ENCODE measurements around the gene TPD52L1. TPM values are rescaled to one million over a fixed set of nuclear protein-coding genes. Genes with fewer than 3 reads are reported as not detected.
A peak's percentile ranks its signal among the peaks of the same experiment; 100 is the strongest.
"Not testable (repeated sequence)": the region's sequence is repeated elsewhere in the genome, so short reads cannot be mapped to it uniquely, and the experiment has no call there.

Gene TPD52L1
- total and polyA plus RNA-seq, 4 donors = 16.5 to 55.1 (median 22.4) TPM

- WGBS (ENCODE audit: insufficient coverage) = no CpG with 5 or more reads among the region's 1 CpG
- DNase-seq (ENCODE audit: low read depth in 4 of 6, low spot score in 6 of 6) = no peak
- Histone ChIP-seq H3K4me1 (ENCODE audit: control insufficient read depth, insufficient read depth, low read length) (no peaks in the 10 kb centered on the region), H3K27ac (ENCODE audit: low read depth, low read length) (no peak overlapping the region), H3K9me3 (ENCODE audit: control insufficient read depth, insufficient read depth, low read length) (peaks cover 4% of the 10 kb centered on the region), H3K27me3 (ENCODE audit: control insufficient read depth, insufficient read depth, low read length) (no peaks in the 10 kb centered on the region), H3K36me3 (ENCODE audit: control insufficient read depth, insufficient read depth, low read length) (no peaks in the 10 kb centered on the region), H3K4me3 (ENCODE audit: low read depth, low read length) (no peak overlapping the region)
Observed at GRCh38 chr6:125116170-125116569, 37.4 kb upstream of the TPD52L1 start.

GRCh38 chr6:125116710-125117109 is 36.9 kb upstream of the TPD52L1 start:
- no peaks in the 10 kb centered on the region for H3K4me1 ChIP-seq (ENCODE audit: control insufficient read depth, insufficient read depth, low read length)
- no peak overlapping the region for H3K4me3 ChIP-seq (ENCODE audit: low read depth, low read length)
- no peaks in the 10 kb centered on the region for H3K36me3 ChIP-seq (ENCODE audit: control insufficient read depth, insufficient read depth, low read length)
- H3K9me3 ChIP-seq (ENCODE audit: control insufficient read depth, insufficient read depth, low read length) = no peaks in the 10 kb centered on the region
- WGBS (ENCODE audit: insufficient coverage) = no CpG with 5 or more reads among the region's 4 CpGs
- no peak overlapping the region for H3K27ac ChIP-seq (ENCODE audit: low read depth, low read length)
- H3K27me3 ChIP-seq (ENCODE audit: control insufficient read depth, insufficient read depth, low read length) = peaks cover 2% of the 10 kb centered on the region
- no peak for DNase-seq (ENCODE audit: low read depth in 4 of 6, low spot score in 6 of 6)

GRCh38 chr6:125117818-125118217 is 35.8 kb upstream of the TPD52L1 start:
- H3K27ac ChIP-seq (ENCODE audit: low read depth, low read length) = no peak overlapping the region
- DNase-seq (ENCODE audit: low read depth in 4 of 6, low spot score in 6 of 6) = no peak
- no CpG with 5 or more reads among the region's 3 CpGs for WGBS (ENCODE audit: insufficient coverage)

GRCh38 chr6:125120054-125120590 is 33.5 kb upstream of the TPD52L1 start:
- H3K9me3 ChIP-seq (ENCODE audit: control insufficient read depth, insufficient read depth, low read length) = no peaks in the 10 kb centered on the region
- peaks cover 4% of the 10 kb centered on the region for H3K27me3 ChIP-seq (ENCODE audit: control insufficient read depth, insufficient read depth, low read length)
- no peak overlapping the region for H3K27ac ChIP-seq (ENCODE audit: low read depth, low read length)
- H3K4me1 ChIP-seq (ENCODE audit: control insufficient read depth, insufficient read depth, low read length) = no peaks in the 10 kb centered on the region
- no peak for DNase-seq (ENCODE audit: low read depth in 4 of 6, low spot score in 6 of 6)
- WGBS (ENCODE audit: insufficient coverage) = no CpG with 5 or more reads among the region's 3 CpGs
- no peaks in the 10 kb centered on the region for H3K36me3 ChIP-seq (ENCODE audit: control insufficient read depth, insufficient read depth, low read length)
- H3K4me3 ChIP-seq (ENCODE audit: low read depth, low read length) = no peak overlapping the region

More at GRCh38 chr6:125117818-125118217, 35.8 kb upstream of the TPD52L1 start:
- H3K27me3 ChIP-seq (ENCODE audit: control insufficient read depth, insufficient read depth, low read length) = peaks cover 4% of the 10 kb centered on the region
- H3K9me3 ChIP-seq (ENCODE audit: control insufficient read depth, insufficient read depth, low read length) = no peaks in the 10 kb centered on the region
- no peaks in the 10 kb centered on the region for H3K36me3 ChIP-seq (ENCODE audit: control insufficient read depth, insufficient read depth, low read length)
- H3K4me1 ChIP-seq (ENCODE audit: control insufficient read depth, insufficient read depth, low read length) = no peaks in the 10 kb centered on the region
- H3K4me3 ChIP-seq (ENCODE audit: low read depth, low read length) = no peak overlapping the region

- Histone ChIP-seq H3K4me1 (ENCODE audit: control insufficient read depth, insufficient read depth, low read length) (no peaks in the 10 kb centered on the region), H3K9me3 (ENCODE audit: control insufficient read depth, insufficient read depth, low read length) (no peaks in the 10 kb centered on the region), H3K27me3 (ENCODE audit: control insufficient read depth, insufficient read depth, low read length) (peaks cover 4% of the 10 kb centered on the region), H3K27ac (ENCODE audit: low read depth, low read length) (no peak overlapping the region), H3K4me3 (ENCODE audit: low read depth, low read length) (no peak overlapping the region), H3K36me3 (ENCODE audit: control insufficient read depth, insufficient read depth, low read length) (no peaks in the 10 kb centered on the region)
- no CpG with 5 or more reads among the region's 1 CpG for WGBS (ENCODE audit: insufficient coverage)
- no peak for DNase-seq (ENCODE audit: low read depth in 4 of 6, low spot score in 6 of 6)
Observed at GRCh38 chr6:125121894-125122293, 31.7 kb upstream of the TPD52L1 start.

- no peaks in the 10 kb centered on the region for H3K9me3 ChIP-seq (ENCODE audit: control insufficient read depth, insufficient read depth, low read length)
- WGBS (ENCODE audit: insufficient coverage) = no CpG with 5 or more reads among the region's 3 CpGs
- no peak overlapping the region for H3K27ac ChIP-seq (ENCODE audit: low read depth, low read length)
- H3K36me3 ChIP-seq (ENCODE audit: control insufficient read depth, insufficient read depth, low read length) = no peaks in the 10 kb centered on the region
- no peaks in the 10 kb centered on the region for H3K4me1 ChIP-seq (ENCODE audit: control insufficient read depth, insufficient read depth, low read length)
- no peak for DNase-seq (ENCODE audit: low read depth in 4 of 6, low spot score in 6 of 6)
- H3K4me3 ChIP-seq (ENCODE audit: low read depth, low read length) = no peak overlapping the region
- peaks cover 4% of the 10 kb centered on the region for H3K27me3 ChIP-seq (ENCODE audit: control insufficient read depth, insufficient read depth, low read length)
Observed at GRCh38 chr6:125123051-125123450, 30.5 kb upstream of the TPD52L1 start.

GRCh38 chr6:125123468-125124048 is 30.0 kb upstream of the TPD52L1 start:
- Histone ChIP-seq H3K9me3 (ENCODE audit: control insufficient read depth, insufficient read depth, low read length) (no peaks in the 10 kb centered on the region), H3K27me3 (ENCODE audit: control insufficient read depth, insufficient read depth, low read length) (peaks cover 4% of the 10 kb centered on the region), H3K27ac (ENCODE audit: low read depth, low read length) (no peak overlapping the region), H3K4me3 (ENCODE audit: low read depth, low read length) (no peak overlapping the region), H3K4me1 (ENCODE audit: control insufficient read depth, insufficient read depth, low read length) (no peaks in the 10 kb centered on the region), H3K36me3 (ENCODE audit: control insufficient read depth, insufficient read depth, low read length) (no peaks in the 10 kb centered on the region)
- DNase-seq (ENCODE audit: low read depth in 4 of 6, low spot score in 6 of 6) = peak in 1 of 6 donors; percentile 24
- WGBS (ENCODE audit: insufficient coverage) = 71% methylated on average over 7 of the region's 8 CpGs

GRCh38 chr6:125124049-125124669 is 29.4 kb upstream of the TPD52L1 start:
- Histone ChIP-seq H3K4me3 (ENCODE audit: low read depth, low read length) (no peak overlapping the region), H3K27me3 (ENCODE audit: control insufficient read depth, insufficient read depth, low read length) (peaks cover 4% of the 10 kb centered on the region), H3K36me3 (ENCODE audit: control insufficient read depth, insufficient read depth, low read length) (no peaks in the 10 kb centered on the region), H3K9me3 (ENCODE audit: control insufficient read depth, insufficient read depth, low read length) (no peaks in the 10 kb centered on the region), H3K4me1 (ENCODE audit: control insufficient read depth, insufficient read depth, low read length) (no peaks in the 10 kb centered on the region), H3K27ac (ENCODE audit: low read depth, low read length) (no peak overlapping the region)
- DNase-seq (ENCODE audit: low read depth in 4 of 6, low spot score in 6 of 6) = no peak
- WGBS (ENCODE audit: insufficient coverage) = 83% methylated on average over 5 of the region's 6 CpGs

GRCh38 chr6:125125856-125126255 is 27.7 kb upstream of the TPD52L1 start:
- DNase-seq (ENCODE audit: low read depth in 4 of 6, low spot score in 6 of 6); H3K27ac ChIP-seq (ENCODE audit: low read depth, low read length); H3K4me1 ChIP-seq (ENCODE audit: control insufficient read depth, insufficient read depth, low read length); H3K4me3 ChIP-seq (ENCODE audit: low read depth, low read length); H3K9me3 ChIP-seq (ENCODE audit: control insufficient read depth, insufficient read depth, low read length); H3K36me3 ChIP-seq (ENCODE audit: control insufficient read depth, insufficient read depth, low read length); H3K27me3 ChIP-seq (ENCODE audit: control insufficient read depth, insufficient read depth, low read length): not testable (repeated sequence)
- WGBS (ENCODE audit: insufficient coverage) = 98% methylated on average over 20 of the region's 23 CpGs

GRCh38 chr6:125129354-125129753 is 24.2 kb upstream of the TPD52L1 start:
- Histone ChIP-seq H3K4me1 (ENCODE audit: control insufficient read depth, insufficient read depth, low read length) (no peaks in the 10 kb centered on the region), H3K27me3 (ENCODE audit: control insufficient read depth, insufficient read depth, low read length) (no peaks in the 10 kb centered on the region), H3K4me3 (ENCODE audit: low read depth, low read length) (no peak overlapping the region), H3K9me3 (ENCODE audit: control insufficient read depth, insufficient read depth, low read length) (no peaks in the 10 kb centered on the region), H3K36me3 (ENCODE audit: control insufficient read depth, insufficient read depth, low read length) (no peaks in the 10 kb centered on the region), H3K27ac (ENCODE audit: low read depth, low read length) (no peak overlapping the region)
- WGBS (ENCODE audit: insufficient coverage) = 90% methylated on average over 2 of the region's 4 CpGs
- no peak for DNase-seq (ENCODE audit: low read depth in 4 of 6, low spot score in 6 of 6)

All from spinal cord (tissue), 10 donors.